ENCODE measurements around the gene IGDCC3. TPM values are rescaled to one million over a fixed set of nuclear protein-coding genes. Genes with fewer than 3 reads are reported as not detected.

IGDCC3 gene
- total and polyA plus RNA-seq, 10 of the 15 experiments (the other 5 are each of a cell fraction or from before 2014, with no cell fraction given): 0.10 to 0.20 (median 0.15) TPM; not detected in 7

GRCh38 chr15:65305150-65305758, 72.5 kb downstream of the IGDCC3 start:
- POLR2A ChIA-PET: interaction anchor here (0.6 to 1.6 kb wide), 11 partner anchors 17 to 814 kb away, joined by 3 to 18 read pairs (median 4); partner anchors contain the start of genes CLPX and PARP16
- no peak for FAIRE-seq
- TF ChIP-seq CUX1 (IDR thresholded peaks at IDR 0.05; ENCODE audit: insufficient replicate concordance, low read depth, low read length): peak; percentile 51
- TF ChIP-seq CHD1 (IDR thresholded peaks at IDR 0.05; ENCODE audit: low read depth, low read length): no peak
- no peak for TF ChIP-seq HDGF (IDR thresholded peaks at IDR 0.05)
- 0 out of 2 replicates have a peak, but pooled peaks have one; percentile 20 for TF ChIP-seq GATAD2B (conservative IDR thresholded peaks at IDR 0.05; ENCODE audit: low read depth)
- no peak for TF ChIP-seq ZNF592 (IDR thresholded peaks at IDR 0.05)
- TF ChIP-seq ZNF217 (IDR thresholded peaks at IDR 0.05): peak; percentile 40; the same call in 1 of the 2 replicates
- no peak for TF ChIP-seq STAT1 (conservative IDR thresholded peaks at IDR 0.05)
- peak; percentile 12; the same call in 1 of the 2 replicates for TF ChIP-seq PRDM15 (CRISPR knock-in tag; IDR thresholded peaks at IDR 0.05)
- no peak for TF ChIP-seq SREBF1 (IDR thresholded peaks at IDR 0.05; ENCODE audit: low read length)

More at GRCh38 chr15:65305150-65305758, 72.5 kb downstream of the IGDCC3 start:
- Histone ChIP-seq H2AFZ (ENCODE audit: control insufficient read depth, low read depth, low read length) (no peak overlapping the region), H3K79me2 (ENCODE audit: control insufficient read depth, insufficient read depth, low read length) (no peaks in the 10 kb centered on the region), H3K4me1 (ENCODE audit: control insufficient read depth, insufficient read depth, low read length) (peaks cover 7% of the 10 kb centered on the region), H3K27ac (ENCODE audit: control insufficient read depth, insufficient read depth) (peak overlapping the region; percentile 97; the same call in 1 of the 2 replicates), H4K20me1 (ENCODE audit: control insufficient read depth, insufficient read depth) (no peaks in the 10 kb centered on the region), H3K9ac (ENCODE audit: control insufficient read depth, insufficient read depth, low read length) (no peak overlapping the region), H3K4me2 (ENCODE audit: control insufficient read depth, insufficient read depth) (peak overlapping the region; percentile 5), H3K4me3 (peak overlapping the region; percentile 31; the same call in 1 of the 2 replicates), H3K27me3 (replicated peaks in 1 of 2; ENCODE audit: control insufficient read depth in 2 of 2, insufficient read depth in 2 of 2, low read length in 1 of 2) (no peaks in the 10 kb centered on the region), H3K9me3 (replicated peaks; ENCODE audit: control insufficient read depth, insufficient read depth, low read length) (no peaks in the 10 kb centered on the region; the same call in 2 of the 3 replicates), H3K36me3 (ENCODE audit: control insufficient read depth in 2 of 2, insufficient read depth in 2 of 2, low read length in 1 of 2) (no peaks in the 10 kb centered on the region)
- DNase-seq (ENCODE audit: low read depth, low spot score): no peak
- ChIA-PET RAD21 (ENCODE audit: unreplicated experiment) (interaction anchor here (1.2 to 1.9 kb wide), 4 partner anchors 14 to 271 kb away, joined by 3 to 18 read pairs (median 4); partner anchors contain the start of gene PARP16), SMC1A (ENCODE audit: uncharacterized antibody, unreplicated experiment) (interaction anchor here (0.6 to 2.0 kb wide), 9 partner anchors 10 to 448 kb away, joined by 3 to 8 read pairs (median 3); partner anchors contain the start of gene PARP16), CTCF (interaction anchor here (0.6 to 2.3 kb wide), 10 partner anchors 19 to 1314 kb away, joined by 3 to 13 read pairs (median 3); partner anchors contain the start of gene PARP16)
- WGBS (ENCODE audit: insufficient coverage, insufficient replicate concordance, low lambda C conversion rate, missing lambda C conversion rate): 6% methylated on average over 14 of the region's 14 CpGs
- ATAC-seq: no peak
- intact Hi-C loops (cut with micrococcal nuclease; ENCODE audit: unreplicated experiment) (loop anchor here (2.0 kb wide), 1 partner anchor 116 kb away; no protein-coding TSS in a partner anchor), in situ Hi-C loops (cut with MboI) (no loop called here)
- no TSS peak for BruUV-seq (replicated peaks)
